NK-92 (cell line): ENCODE data around the gene ZDHHC12.
"Not testable (repeated sequence)": the region's sequence is repeated elsewhere in the genome, so short reads cannot be mapped to it uniquely, and the experiment has no call there.

Experiments
- DNase-seq: peaks from one replicate; lab custom pipeline; 2025; ENCODE audit not compliant: unreplicated experiment; lab: John Stamatoyannopoulos, UW

ZDHHC12 gene

GRCh38 chr9:128712451-128713410, 11.2 kb downstream of the ZDHHC12 start:
- DNase-seq: no peak

GRCh38 chr9:128707446-128707845, 16.5 kb downstream of the ZDHHC12 start:
- no peak for DNase-seq

GRCh38 chr9:128706671-128707381, 17.1 kb downstream of the ZDHHC12 start:
- DNase-seq: no peak

GRCh38 chr9:128706045-128706444, 17.9 kb downstream of the ZDHHC12 start:
- no peak for DNase-seq

GRCh38 chr9:128705051-128705965, 18.6 kb downstream of the ZDHHC12 start:
- no peak for DNase-seq

- DNase-seq: no peak
Observed at GRCh38 chr9:128704356-128704670, 19.6 kb downstream of the ZDHHC12 start.

GRCh38 chr9:128703616-128704355, 20.1 kb downstream of the ZDHHC12 start:
- no peak for DNase-seq

- DNase-seq: no peak
Observed at GRCh38 chr9:128702949-128703615, 20.8 kb downstream of the ZDHHC12 start.

- DNase-seq: no peak
Observed at GRCh38 chr9:128702445-128702948, 21.4 kb downstream of the ZDHHC12 start, which contains the start of gene PKN3. TSS of gene PKN3 (plus strand) at chr9:128702503. CDS start at chr9:128702916, 413 bp downstream.

GRCh38 chr9:128701227-128701854, 22.6 kb downstream of the ZDHHC12 start:
- no peak for DNase-seq

GRCh38 chr9:128699096-128699795, 24.7 kb downstream of the ZDHHC12 start:
- not testable (repeated sequence) for DNase-seq

GRCh38 chr9:128696923-128697707, 26.8 kb downstream of the ZDHHC12 start:
- DNase-seq: no peak

GRCh38 chr9:128694344-128694743, 29.6 kb downstream of the ZDHHC12 start:
- no peak for DNase-seq

- not testable (repeated sequence) for DNase-seq
Observed at GRCh38 chr9:128693738-128694137, 30.2 kb downstream of the ZDHHC12 start.

GRCh38 chr9:128690684-128691034, 33.3 kb downstream of the ZDHHC12 start:
- no peak for DNase-seq

- no peak for DNase-seq
Observed at GRCh38 chr9:128689820-128690683, 33.9 kb downstream of the ZDHHC12 start.

- no peak for DNase-seq
Observed at GRCh38 chr9:128689293-128689774, 34.6 kb downstream of the ZDHHC12 start.
